C4-2B (cell line): ENCODE data around the gene TPI1.

Experiments used
- CTCF ChIP-seq: fragments of 450-650 bp; conservative IDR thresholded peaks from 2 replicates; pipeline ENCODE4 v1.5.1; 2017; ENCODE audit warnings: mild to moderate bottlenecking
- ZFX ChIP-seq: fragments of 450-650 bp; IDR thresholded peaks from 2 replicates; pipeline ENCODE4 v1.6.1; 2017

GRCh38 chr12:6830999-6831398 is 36.3 kb upstream of the TPI1 start:
- TF ChIP-seq CTCF = no peak
- no peak for TF ChIP-seq ZFX
